OCI-LY3 (cell line): Measurements from ENCODE around the gene ITGA11.

ENCODE experiments used
- H2AFZ ChIP-seq: fragments of 200-600, 300-600 bp; shearing (Covaris generic); 2 replicates; pipeline ENCODE4 v1.6.0; 2014; ENCODE audit warnings: antibody characterized with exemption, low read depth, low read length
- H3K27ac ChIP-seq: fragments of 200-600, 300-600 bp; sonication (generic); 2 replicates; pipeline ENCODE4 v1.5.1; 2014; ENCODE audit warnings: mild to moderate bottlenecking, low read length, moderate library complexity, mixed read lengths
- H3K27me3 ChIP-seq: fragments of 200-600, 300-600 bp; sonication (generic); 2 replicates; pipeline ENCODE4 v1.6.1; 2014; ENCODE audit warnings: low read depth, low read length, mixed read lengths
- H3K36me3 ChIP-seq: fragments of 200-600, 300-600 bp; sonication (generic); replicated peaks from 2 replicates; pipeline ENCODE3; 2014; ENCODE audit warnings: low read depth, low read length, mixed read lengths
- H3K4me1 ChIP-seq: fragments of 300-600, 200-600 bp; sonication (generic); 2 replicates; pipeline ENCODE4 v1.6.1; 2014; ENCODE audit warnings: low read length, mixed read lengths
- H3K4me2 ChIP-seq: fragments of 200-600, 300-600 bp; sonication (generic); 2 replicates; pipeline ENCODE4 v1.6.1; 2014; ENCODE audit warnings: low read length, mixed read lengths
- H3K4me3 ChIP-seq: fragments of 300-600, 200-600 bp; sonication (generic); 2 replicates; pipeline ENCODE4 v1.5.1; 2014; ENCODE audit warnings: antibody characterized with exemption, mild to moderate bottlenecking, low read length, moderate library complexity
- H3K79me2 ChIP-seq: fragments of 300-600, 200-600 bp; shearing (Covaris generic); 2 replicates; pipeline ENCODE4 v1.6.1; 2014; ENCODE audit warnings: mild to moderate bottlenecking, low read length, mixed read lengths
- H3K9ac ChIP-seq: fragments of 300-600, 200-600 bp; shearing (Covaris generic); 2 replicates; pipeline ENCODE4 v1.6.0; 2014; ENCODE audit warnings: mild to moderate bottlenecking, low read length, moderate library complexity
- H3K9me3 ChIP-seq: fragments of 200-600, 300-600 bp; shearing (Covaris generic); 2 replicates; pipeline ENCODE4 v1.6.1; 2014; ENCODE audit warnings: low read length, mixed read lengths; ENCODE audit not compliant: insufficient read depth
- H4K20me1 ChIP-seq: fragments of 200-600, 300-600 bp; sonication (generic); 2 replicates; pipeline ENCODE4 v1.6.1; 2016; ENCODE audit warnings: low read length, mixed read lengths; ENCODE audit not compliant: insufficient read depth
- EZH2phosphoT487 ChIP-seq: fragments of 200-600 bp; shearing (Covaris generic); IDR thresholded peaks from 2 replicates; pipeline ENCODE4 v1.6.1; 2018; ENCODE audit warnings: antibody characterized with exemption, mixed run types, low read depth
- TF ChIP-seq, protein P1 (sequence below): fragments of 200-600, 300-600 bp; sonication (generic); IDR thresholded peaks from 2 replicates; pipeline ENCODE4 v1.5.1; 2014; ENCODE audit warnings: antibody characterized with exemption, low read length, low read depth

Gene ITGA11

GRCh38 chr15:68261980-68262379 lies 170.0 kb downstream of the ITGA11 start:
- Histone ChIP-seq H3K9ac (no peak overlapping the region), H3K79me2 (no peaks in the 10 kb centered on the region), H3K36me3 (no peaks in the 10 kb centered on the region), H3K4me2 (no peak overlapping the region), H3K4me1 (peaks cover 8% of the 10 kb centered on the region), H3K27me3 (peaks cover 7% of the 10 kb centered on the region), H3K27ac (no peak overlapping the region), H3K9me3 (no peaks in the 10 kb centered on the region), H2AFZ (no peak overlapping the region), H3K4me3 (no peak overlapping the region), H4K20me1 (no peaks in the 10 kb centered on the region)
- TF ChIP-seq, protein P1, sequence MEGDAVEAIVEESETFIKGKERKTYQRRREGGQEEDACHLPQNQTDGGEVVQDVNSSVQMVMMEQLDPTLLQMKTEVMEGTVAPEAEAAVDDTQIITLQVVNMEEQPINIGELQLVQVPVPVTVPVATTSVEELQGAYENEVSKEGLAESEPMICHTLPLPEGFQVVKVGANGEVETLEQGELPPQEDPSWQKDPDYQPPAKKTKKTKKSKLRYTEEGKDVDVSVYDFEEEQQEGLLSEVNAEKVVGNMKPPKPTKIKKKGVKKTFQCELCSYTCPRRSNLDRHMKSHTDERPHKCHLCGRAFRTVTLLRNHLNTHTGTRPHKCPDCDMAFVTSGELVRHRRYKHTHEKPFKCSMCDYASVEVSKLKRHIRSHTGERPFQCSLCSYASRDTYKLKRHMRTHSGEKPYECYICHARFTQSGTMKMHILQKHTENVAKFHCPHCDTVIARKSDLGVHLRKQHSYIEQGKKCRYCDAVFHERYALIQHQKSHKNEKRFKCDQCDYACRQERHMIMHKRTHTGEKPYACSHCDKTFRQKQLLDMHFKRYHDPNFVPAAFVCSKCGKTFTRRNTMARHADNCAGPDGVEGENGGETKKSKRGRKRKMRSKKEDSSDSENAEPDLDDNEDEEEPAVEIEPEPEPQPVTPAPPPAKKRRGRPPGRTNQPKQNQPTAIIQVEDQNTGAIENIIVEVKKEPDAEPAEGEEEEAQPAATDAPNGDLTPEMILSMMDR, result no peak
- no peak for TF ChIP-seq EZH2phosphoT487

DNA sequence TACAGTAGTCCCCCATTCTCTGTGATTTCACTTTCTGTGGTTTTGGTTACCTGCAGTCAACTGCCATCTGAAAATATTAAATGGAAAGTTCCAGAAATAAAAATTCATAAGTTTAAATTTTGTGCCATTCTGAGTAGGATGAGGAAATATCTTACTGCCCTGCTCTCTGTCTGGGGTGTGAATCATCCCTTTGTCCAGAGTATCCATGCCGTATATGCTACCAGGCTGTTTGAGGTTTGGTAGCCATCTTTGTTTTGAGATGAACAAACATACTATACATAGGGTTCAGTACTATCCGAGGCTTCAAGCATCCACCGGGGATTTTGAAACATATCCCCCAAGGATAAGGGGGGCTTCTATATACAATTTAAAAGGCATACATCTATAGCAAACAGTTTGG lies 170.7 kb downstream of the ITGA11 start:
- Histone ChIP-seq H3K27me3 (peaks cover 7% of the 10 kb centered on the region), H3K4me3 (no peak overlapping the region), H4K20me1 (no peaks in the 10 kb centered on the region), H3K4me1 (peaks cover 8% of the 10 kb centered on the region), H3K9me3 (no peaks in the 10 kb centered on the region), H3K27ac (no peak overlapping the region), H2AFZ (no peak overlapping the region), H3K4me2 (no peak overlapping the region), H3K79me2 (no peaks in the 10 kb centered on the region), H3K9ac (no peak overlapping the region), H3K36me3 (no peaks in the 10 kb centered on the region)
- TF ChIP-seq EZH2phosphoT487, result no peak
- TF ChIP-seq, protein P1, result no peak

GRCh38 chr15:68259883-68260282 lies 172.1 kb downstream of the ITGA11 start:
- H3K9ac ChIP-seq, result no peak overlapping the region
- no peak overlapping the region for H2AFZ ChIP-seq
- peaks cover 7% of the 10 kb centered on the region for H3K27me3 ChIP-seq
- H3K36me3 ChIP-seq, result no peaks in the 10 kb centered on the region
- H3K4me3 ChIP-seq, result no peak overlapping the region
- no peaks in the 10 kb centered on the region for H4K20me1 ChIP-seq
- no peak overlapping the region for H3K27ac ChIP-seq
- H3K4me1 ChIP-seq, result peaks cover 12% of the 10 kb centered on the region
- no peaks in the 10 kb centered on the region for H3K79me2 ChIP-seq
- TF ChIP-seq, protein P1, result no peak
- no peak for TF ChIP-seq EZH2phosphoT487
- H3K4me2 ChIP-seq, result no peak overlapping the region
- no peaks in the 10 kb centered on the region for H3K9me3 ChIP-seq

- TF ChIP-seq EZH2phosphoT487, result no peak
- TF ChIP-seq, protein P1, result no peak
These were observed 173.3 kb downstream of the ITGA11 start for GRCh38 chr15:68258692-68259091.

More at GRCh38 chr15:68258692-68259091, 173.3 kb downstream of the ITGA11 start:
- H3K4me2 ChIP-seq, result no peak overlapping the region
- no peak overlapping the region for H3K9ac ChIP-seq
- H3K36me3 ChIP-seq, result no peaks in the 10 kb centered on the region
- no peak overlapping the region for H3K4me3 ChIP-seq
- no peaks in the 10 kb centered on the region for H4K20me1 ChIP-seq
- peaks cover 11% of the 10 kb centered on the region; the same call in 1 of the 2 replicates for H3K4me1 ChIP-seq
- H3K27ac ChIP-seq, result no peak overlapping the region
- no peaks in the 10 kb centered on the region for H3K9me3 ChIP-seq
- H2AFZ ChIP-seq, result peak overlapping the region; percentile 51; the same call in 1 of the 2 replicates
- no peaks in the 10 kb centered on the region for H3K79me2 ChIP-seq
- no peaks in the 10 kb centered on the region for H3K27me3 ChIP-seq
